ENCODE measurements around the gene DNAJB7. TPM values are rescaled to one million over a fixed set of nuclear protein-coding genes. Genes with fewer than 3 reads are reported as not detected.
A peak's percentile ranks its signal among the peaks of the same experiment; 100 is the strongest.

DNAJB7 gene
- total RNA-seq (2014; rRNA removed) (not detected in 2 replicates), Bru-seq, nascent RNA (percentile 2 among the genes with signal in this experiment), BruChase-seq, experiment 1, labeled RNA remaining after a 6-hour chase (percentile 15 among the genes with signal in this experiment), BruChase-seq, experiment 2, labeled RNA remaining after a 2-hour chase (not detected)
- long read RNA-seq, transcript DNAJB7-201 (1 exons, 2,578 nt): major isoform, 13 of 13 reads
- long read RNA-seq, partial matches to known transcripts: 0 of 13 reads
- long read RNA-seq, other reads (novel, unspliced or antisense): 0 of 13 reads

DNA sequence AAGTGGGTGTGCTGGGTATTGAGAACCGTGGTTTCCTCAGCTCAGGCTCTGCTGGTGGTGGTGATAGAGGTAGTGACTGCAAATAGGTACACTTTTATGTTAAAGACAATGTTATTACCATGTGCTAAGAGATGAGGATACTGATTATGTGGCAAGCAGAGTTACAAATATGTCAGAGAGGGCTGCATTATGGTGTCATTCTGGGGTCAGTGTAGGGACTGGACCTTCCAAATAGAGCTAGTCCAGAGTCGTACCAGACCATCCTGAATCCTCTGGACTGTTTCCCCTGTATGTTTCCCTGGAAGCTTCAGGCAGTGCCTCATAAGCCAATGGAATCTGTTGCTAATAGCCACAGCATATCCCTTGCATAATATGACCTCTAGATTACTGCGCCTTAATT, at the start of gene DNAJB7:
Gene DNAJB7 (minus strand): TSS at position 101 of the 400 bp plus-strand sequence. CDS start 119 bp downstream, outside the sequence.
- Histone ChIP-seq H3K27me3 (ENCODE audit: low read length) (no peaks in the 10 kb centered on the region), H3K4me3 (ENCODE audit: low read length) (no peak within 1 kb of the TSS), H4K20me1 (ENCODE audit: low read length) (no peaks in the 10 kb centered on the region), H3K79me2 (ENCODE audit: low read length) (peaks cover 49% of the 10 kb centered on the region), H3K9ac (ENCODE audit: low read length) (no peak within 1 kb of the TSS), H2AFZ (ENCODE audit: low read length) (no peak within 1 kb of the TSS), H3K9me3 (ENCODE audit: low read length) (no peaks in the 10 kb centered on the region), H3K9me2 (replicated peaks; ENCODE audit: low read length) (no peaks in the 10 kb centered on the region), H3F3A (ENCODE audit: low read length, unreplicated experiment) (no peaks in the 10 kb centered on the region), H3K27ac (ENCODE audit: low read length) (no peak within 1 kb of the TSS), H3K36me3 (ENCODE audit: low read depth, low read length) (no peaks in the 10 kb centered on the region), H3K4me1 (ENCODE audit: insufficient read depth, low read length) (peaks cover 6% of the 10 kb centered on the region; the same call in 1 of the 2 replicates), H3K4me2 (ENCODE audit: low read length) (no peak within 1 kb of the TSS)
- TF ChIP-seq EZH2 (IDR thresholded peaks at IDR 0.05; ENCODE audit: low read length, unreplicated experiment) (no peak), EZH2phosphoT487 (IDR thresholded peaks at IDR 0.05; ENCODE audit: borderline replicate concordance, low read length) (no peak)
- TF ChIP-seq, protein P1, sequence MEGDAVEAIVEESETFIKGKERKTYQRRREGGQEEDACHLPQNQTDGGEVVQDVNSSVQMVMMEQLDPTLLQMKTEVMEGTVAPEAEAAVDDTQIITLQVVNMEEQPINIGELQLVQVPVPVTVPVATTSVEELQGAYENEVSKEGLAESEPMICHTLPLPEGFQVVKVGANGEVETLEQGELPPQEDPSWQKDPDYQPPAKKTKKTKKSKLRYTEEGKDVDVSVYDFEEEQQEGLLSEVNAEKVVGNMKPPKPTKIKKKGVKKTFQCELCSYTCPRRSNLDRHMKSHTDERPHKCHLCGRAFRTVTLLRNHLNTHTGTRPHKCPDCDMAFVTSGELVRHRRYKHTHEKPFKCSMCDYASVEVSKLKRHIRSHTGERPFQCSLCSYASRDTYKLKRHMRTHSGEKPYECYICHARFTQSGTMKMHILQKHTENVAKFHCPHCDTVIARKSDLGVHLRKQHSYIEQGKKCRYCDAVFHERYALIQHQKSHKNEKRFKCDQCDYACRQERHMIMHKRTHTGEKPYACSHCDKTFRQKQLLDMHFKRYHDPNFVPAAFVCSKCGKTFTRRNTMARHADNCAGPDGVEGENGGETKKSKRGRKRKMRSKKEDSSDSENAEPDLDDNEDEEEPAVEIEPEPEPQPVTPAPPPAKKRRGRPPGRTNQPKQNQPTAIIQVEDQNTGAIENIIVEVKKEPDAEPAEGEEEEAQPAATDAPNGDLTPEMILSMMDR (conservative IDR thresholded peaks at IDR 0.05; ENCODE audit: low read depth, low read length): no peak
- ChIA-PET CTCF (no interaction called here), POLR2A (ENCODE audit: unreplicated experiment) (no interaction called here)
- intact Hi-C loops (cut with micrococcal nuclease): no loop called here
- DNase-seq (no peak), ATAC-seq (no peak)
- BruUV-seq (replicated peaks): no TSS peak

DNA sequence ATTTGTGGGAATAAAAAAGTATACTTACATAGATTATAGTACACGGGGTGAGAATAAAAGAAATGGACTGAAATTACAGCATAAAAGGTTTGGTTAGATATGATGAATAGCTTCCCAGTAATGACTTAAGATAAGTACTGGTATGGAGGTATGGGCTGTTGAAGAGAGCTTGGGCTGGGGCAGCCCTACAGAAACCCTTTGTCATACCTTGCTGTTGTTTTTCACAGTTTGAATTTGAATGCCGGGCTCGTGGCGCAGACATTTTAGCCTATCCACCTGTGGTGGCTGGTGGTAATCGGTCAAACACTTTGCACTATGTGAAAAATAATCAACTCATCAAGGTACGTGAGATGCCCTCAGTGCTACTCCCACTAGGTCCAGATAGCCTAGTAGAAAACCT, 47.0 kb upstream of the DNAJB7 start:
- H3F3A ChIP-seq (ENCODE audit: low read length, unreplicated experiment): no peaks in the 10 kb centered on the region
- no peaks in the 10 kb centered on the region for H3K9me2 ChIP-seq (replicated peaks; ENCODE audit: low read length)
- no peak overlapping the region for H3K9ac ChIP-seq (ENCODE audit: low read length)
- no peaks in the 10 kb centered on the region for H3K36me3 ChIP-seq (ENCODE audit: low read depth, low read length)
- H4K20me1 ChIP-seq (ENCODE audit: low read length): no peaks in the 10 kb centered on the region
- H3K4me3 ChIP-seq (ENCODE audit: low read length): no peak overlapping the region
- intact Hi-C loops (cut with micrococcal nuclease): no loop called here
- no TSS peak for BruUV-seq (replicated peaks)
- no peaks in the 10 kb centered on the region for H3K9me3 ChIP-seq (ENCODE audit: low read length)
- H3K4me2 ChIP-seq (ENCODE audit: low read length): no peak overlapping the region
- no peaks in the 10 kb centered on the region for H3K27me3 ChIP-seq (ENCODE audit: low read length)
- CTCF ChIA-PET: no interaction called here
- no peak for ATAC-seq
- no peaks in the 10 kb centered on the region for H3K4me1 ChIP-seq (ENCODE audit: insufficient read depth, low read length)
- POLR2A ChIA-PET (ENCODE audit: unreplicated experiment): no interaction called here
- H3K27ac ChIP-seq (ENCODE audit: low read length): no peak overlapping the region
- no peak for DNase-seq
- H2AFZ ChIP-seq (ENCODE audit: low read length): no peak overlapping the region
- no peaks in the 10 kb centered on the region for H3K79me2 ChIP-seq (ENCODE audit: low read length)
- TF ChIP-seq EZH2 (IDR thresholded peaks at IDR 0.05; ENCODE audit: low read length, unreplicated experiment) (no peak), EZH2phosphoT487 (IDR thresholded peaks at IDR 0.05; ENCODE audit: borderline replicate concordance, low read length) (no peak)
- TF ChIP-seq, protein P1 (conservative IDR thresholded peaks at IDR 0.05; ENCODE audit: low read depth, low read length): no peak

DNA sequence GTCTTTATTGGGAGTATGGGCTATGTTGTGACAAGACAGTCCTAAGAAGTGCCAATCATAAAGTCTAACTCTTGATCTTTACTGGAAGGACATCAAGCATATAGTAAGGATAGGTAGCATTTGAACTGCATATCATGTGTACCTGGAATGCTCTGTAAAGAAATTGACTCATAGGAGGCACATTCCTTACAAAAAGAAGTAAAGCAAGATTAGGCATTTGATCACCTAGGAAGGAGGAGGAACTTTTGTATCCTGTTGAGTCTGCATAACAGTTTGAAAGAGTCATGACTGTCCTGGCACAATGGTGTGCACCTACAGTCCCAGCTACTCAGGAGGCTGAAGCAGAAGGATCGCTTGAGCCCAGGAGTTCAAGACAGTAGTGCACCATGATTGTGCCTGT, 42.2 kb upstream of the DNAJB7 start:
- POLR2A ChIA-PET (ENCODE audit: unreplicated experiment): no interaction called here
- H3K36me3 ChIP-seq (ENCODE audit: low read depth, low read length): no peaks in the 10 kb centered on the region
- H4K20me1 ChIP-seq (ENCODE audit: low read length): no peaks in the 10 kb centered on the region
- CTCF ChIA-PET: no interaction called here
- no peak overlapping the region for H3K27ac ChIP-seq (ENCODE audit: low read length)
- peak; percentile 37 for DNase-seq
- H2AFZ ChIP-seq (ENCODE audit: low read length): no peak overlapping the region
- H3K9me2 ChIP-seq (replicated peaks; ENCODE audit: low read length): no peaks in the 10 kb centered on the region
- no peaks in the 10 kb centered on the region for H3K4me1 ChIP-seq (ENCODE audit: insufficient read depth, low read length)
- intact Hi-C loops (cut with micrococcal nuclease): no loop called here
- no peaks in the 10 kb centered on the region for H3K27me3 ChIP-seq (ENCODE audit: low read length)
- no peak overlapping the region for H3K4me2 ChIP-seq (ENCODE audit: low read length)
- H3K79me2 ChIP-seq (ENCODE audit: low read length): no peaks in the 10 kb centered on the region
- no peak overlapping the region for H3K9ac ChIP-seq (ENCODE audit: low read length)
- TF ChIP-seq EZH2 (IDR thresholded peaks at IDR 0.05; ENCODE audit: low read length, unreplicated experiment) (no peak), EZH2phosphoT487 (IDR thresholded peaks at IDR 0.05; ENCODE audit: borderline replicate concordance, low read length) (no peak)
- TF ChIP-seq, protein P1 (conservative IDR thresholded peaks at IDR 0.05; ENCODE audit: low read depth, low read length): no peak
- no peaks in the 10 kb centered on the region for H3F3A ChIP-seq (ENCODE audit: low read length, unreplicated experiment)
- no peaks in the 10 kb centered on the region for H3K9me3 ChIP-seq (ENCODE audit: low read length)
- H3K4me3 ChIP-seq (ENCODE audit: low read length): no peak overlapping the region
- no TSS peak for BruUV-seq (replicated peaks)
- no peak for ATAC-seq

Measured in PC-3 (cell line).